Measurements from ENCODE around the gene ACSM5. TPM values are rescaled to one million over a fixed set of nuclear protein-coding genes. Genes with fewer than 3 reads are reported as not detected.

Gene ACSM5
- total and polyA plus RNA-seq, 2 of the 4 experiments (the other 2 are of a cell fraction): not detected

GRCh38 chr16:20402651-20403050 lies 6.7 kb upstream of the ACSM5 start:
- Histone ChIP-seq H4K5ac (ENCODE audit: low read depth, low read length) (no peak overlapping the region), H3K9me1 (ENCODE audit: insufficient read depth, low read length) (no peaks in the 10 kb centered on the region), H3K4me1 (ENCODE audit: control insufficient read depth, insufficient read depth, low read length) (no peaks in the 10 kb centered on the region), H3K18ac (ENCODE audit: low read depth, low read length) (no peak overlapping the region), H2BK20ac (ENCODE audit: low read depth, low read length) (no peak overlapping the region), H3K56ac (ENCODE audit: extremely low read depth, insufficient read depth, low read length) (no peak overlapping the region), H3K9me3 (ENCODE audit: control insufficient read depth, insufficient read depth, low read length) (peaks cover 12% of the 10 kb centered on the region; the same call in 1 of the 2 replicates), H2AFZ (replicated peaks; ENCODE audit: low read length, poor library complexity) (no peak overlapping the region), H4K20me1 (ENCODE audit: insufficient read depth, low read length) (no peaks in the 10 kb centered on the region), H2BK120ac (ENCODE audit: low read depth, low read length) (no peak overlapping the region), H3K4me3 (ENCODE audit: insufficient read depth, low read depth, low read length) (no peak overlapping the region), H2BK5ac (ENCODE audit: low read depth, low read length, poor library complexity, severe bottlenecking) (no peak overlapping the region), H2BK15ac (ENCODE audit: low read depth, low read length) (no peak overlapping the region), H3K36me3 (ENCODE audit: control insufficient read depth, insufficient read depth, low read length) (no peaks in the 10 kb centered on the region), H3K14ac (replicated peaks; ENCODE audit: low read depth, low read length) (no peak overlapping the region), H4K91ac (ENCODE audit: insufficient read depth, low read depth, low read length) (no peak overlapping the region), H2AK5ac (ENCODE audit: low read depth, low read length) (no peak overlapping the region), H3K27ac (ENCODE audit: insufficient read depth, low read length) (no peak overlapping the region), H3K9ac (ENCODE audit: low read depth, low read length) (no peak overlapping the region), H2AK9ac (replicated peaks; ENCODE audit: low read depth, low read length, poor library complexity) (no peak overlapping the region), H3K23ac (ENCODE audit: low read depth, low read length) (no peak overlapping the region), H3K27me3 (ENCODE audit: control insufficient read depth, insufficient read depth, low read length) (no peaks in the 10 kb centered on the region), H3K4ac (ENCODE audit: low read depth, low read length) (no peak overlapping the region), H4K8ac (ENCODE audit: low read depth in 2 of 2, low read length in 2 of 2) (no peak overlapping the region), H3K79me1 (ENCODE audit: low read depth in 1 of 2, low read length in 2 of 2) (no peaks in the 10 kb centered on the region), H3K4me2 (ENCODE audit: low read depth, low read length) (no peak overlapping the region)
- TF ChIP-seq CTCF (conservative IDR thresholded peaks at IDR 0.05; ENCODE audit: low read depth, low read length): no peak
- TF ChIP-seq RAD21 (IDR thresholded peaks at IDR 0.05; ENCODE audit: low read length): no peak
- no peak for TF ChIP-seq USF2 (IDR thresholded peaks at IDR 0.05; ENCODE audit: low read depth, low read length)
- TF ChIP-seq SMC3 (IDR thresholded peaks at IDR 0.05; ENCODE audit: low read depth, low read length): no peak
- no peak for TF ChIP-seq FOS (IDR thresholded peaks at IDR 0.05; ENCODE audit: low read depth, low read length)
- no peak for TF ChIP-seq CHD1 (IDR thresholded peaks at IDR 0.05; ENCODE audit: low read depth, low read length)
- no peak for TF ChIP-seq CEBPB (IDR thresholded peaks at IDR 0.05; ENCODE audit: low read depth, low read length)
- no peak for TF ChIP-seq MAZ (IDR thresholded peaks at IDR 0.05; ENCODE audit: borderline replicate concordance, low read depth, low read length)
- no peak for TF ChIP-seq POLR2A (IDR thresholded peaks at IDR 0.05; ENCODE audit: low read depth, low read length)
- no peak for TF ChIP-seq ELK1 (IDR thresholded peaks at IDR 0.05; ENCODE audit: borderline replicate concordance, low read depth, low read length)
- no peak for TF ChIP-seq RFX5 (IDR thresholded peaks at IDR 0.05; ENCODE audit: low read depth, low read length)
- no peak for TF ChIP-seq BHLHE40 (IDR thresholded peaks at IDR 0.05; ENCODE audit: low read depth, low read length)
- TF ChIP-seq RCOR1 (IDR thresholded peaks at IDR 0.05; ENCODE audit: insufficient replicate concordance, low read length): no peak
- TF ChIP-seq MXI1 (IDR thresholded peaks at IDR 0.05; ENCODE audit: borderline replicate concordance, low read depth, low read length): no peak
- ATAC-seq (ENCODE audit: low read depth): no peak
- CTCF ChIA-PET: no interaction called here
- BruUV-seq (replicated peaks): no TSS peak
- no peak for DNase-seq
- in situ Hi-C loops (cut with MboI; ENCODE audit: low sequenced_read_pairs): no loop called here
- intact Hi-C loops (cut with micrococcal nuclease): no loop called here
- POLR2A ChIA-PET (ENCODE audit: unreplicated experiment): no interaction called here
- dilution Hi-C loops (cut with HindIII; ENCODE audit: low sequenced_read_pairs, unreplicated experiment): no loop called here
- WGBS, 2 experiments (ENCODE audit: extremely low coverage in 2 of 2, insufficient read length in 1 of 2): no CpG with 5 or more reads among the region's 2 CpGs
